Measurements from ENCODE around the gene KAT6B.

DNA sequence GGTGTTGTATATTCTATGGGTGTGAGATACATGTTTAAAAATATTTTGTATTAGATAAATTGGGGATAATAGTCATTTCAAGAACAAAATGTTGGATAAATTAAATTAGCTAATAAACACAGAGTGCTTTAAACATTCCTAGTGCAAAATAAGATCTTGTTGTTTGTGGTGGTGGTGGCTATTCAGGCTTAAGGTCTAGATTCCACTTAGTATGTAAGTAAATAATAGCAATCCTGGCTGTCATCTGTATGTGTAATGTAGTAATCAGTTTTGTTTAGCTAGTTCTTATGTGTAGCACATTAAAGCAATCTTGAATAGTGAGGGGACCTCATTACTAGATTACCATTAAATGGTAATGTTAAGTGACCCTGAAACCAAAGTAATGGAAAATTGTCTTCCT lies 48.7 kb downstream of the KAT6B start:
- TF ChIP-seq POLR2A (IDR thresholded peaks at IDR 0.05) (no peak), CTCF (IDR thresholded peaks at IDR 0.05) (no peak)

All from uterus (tissue), 2 donors.